A549 treated with Mapracorat at 1 μM for 4 hours (cell line): Measurements from ENCODE around the gene SLC35B2. TPM values are rescaled to one million over a fixed set of nuclear protein-coding genes. Genes with fewer than 3 reads are reported as not detected.

Experiments
- total RNA-seq: library from RNA; stranded (reverse); fragments of 200-300 nt; extraction: Qiagen RNA extraction; gene quantifications from 5 replicates; pipeline ENCODE4 v1.2.3, GENCODE V29; 2022

SLC35B2 gene, protein sequence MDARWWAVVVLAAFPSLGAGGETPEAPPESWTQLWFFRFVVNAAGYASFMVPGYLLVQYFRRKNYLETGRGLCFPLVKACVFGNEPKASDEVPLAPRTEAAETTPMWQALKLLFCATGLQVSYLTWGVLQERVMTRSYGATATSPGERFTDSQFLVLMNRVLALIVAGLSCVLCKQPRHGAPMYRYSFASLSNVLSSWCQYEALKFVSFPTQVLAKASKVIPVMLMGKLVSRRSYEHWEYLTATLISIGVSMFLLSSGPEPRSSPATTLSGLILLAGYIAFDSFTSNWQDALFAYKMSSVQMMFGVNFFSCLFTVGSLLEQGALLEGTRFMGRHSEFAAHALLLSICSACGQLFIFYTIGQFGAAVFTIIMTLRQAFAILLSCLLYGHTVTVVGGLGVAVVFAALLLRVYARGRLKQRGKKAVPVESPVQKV
- 49.1 to 67.2 TPM (median 64.4 TPM) in 5 replicates for total RNA-seq

DNA sequence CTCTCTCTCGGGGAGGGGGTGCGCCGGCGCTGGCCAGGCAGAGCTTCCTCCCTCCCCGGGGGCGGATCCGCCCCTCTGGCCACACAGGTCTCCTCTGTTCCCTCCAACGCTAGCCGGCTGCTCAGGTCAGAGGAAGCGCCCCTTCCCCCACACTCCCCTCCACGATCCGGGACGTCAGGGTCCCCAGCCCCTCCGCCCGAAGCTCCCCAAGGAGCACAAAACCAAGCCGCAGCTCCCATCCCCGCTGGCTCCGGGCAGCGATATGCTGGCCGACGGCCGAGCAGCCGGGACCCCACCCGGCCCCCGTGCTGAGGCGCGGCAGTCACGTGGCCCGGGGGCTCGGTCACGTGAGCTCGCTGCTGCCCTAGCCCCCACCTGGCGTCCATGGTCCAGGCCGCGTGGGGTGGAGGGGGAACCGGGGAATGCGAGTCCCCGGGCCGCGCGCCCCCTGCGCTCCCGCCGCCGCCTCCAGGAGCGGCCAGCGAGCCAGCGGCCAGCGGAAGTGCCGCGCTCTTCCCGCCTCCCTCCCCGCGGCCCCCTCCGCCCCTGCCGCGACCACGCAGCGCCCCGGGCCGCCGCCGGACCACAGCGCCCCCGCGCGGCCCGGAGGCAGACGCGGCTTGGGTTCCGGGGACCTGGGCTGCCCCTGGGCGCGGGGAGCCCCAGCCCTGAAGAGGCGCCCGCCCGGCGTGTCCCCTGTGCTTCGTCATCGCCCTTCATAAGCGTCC is at the start of gene SLC35B2:
Gene SLC35B2, minus strand, starts transcription at position 504 of the 728 bp plus-strand sequence. Its CDS starts 118 bp downstream, at position 386.

DNA sequence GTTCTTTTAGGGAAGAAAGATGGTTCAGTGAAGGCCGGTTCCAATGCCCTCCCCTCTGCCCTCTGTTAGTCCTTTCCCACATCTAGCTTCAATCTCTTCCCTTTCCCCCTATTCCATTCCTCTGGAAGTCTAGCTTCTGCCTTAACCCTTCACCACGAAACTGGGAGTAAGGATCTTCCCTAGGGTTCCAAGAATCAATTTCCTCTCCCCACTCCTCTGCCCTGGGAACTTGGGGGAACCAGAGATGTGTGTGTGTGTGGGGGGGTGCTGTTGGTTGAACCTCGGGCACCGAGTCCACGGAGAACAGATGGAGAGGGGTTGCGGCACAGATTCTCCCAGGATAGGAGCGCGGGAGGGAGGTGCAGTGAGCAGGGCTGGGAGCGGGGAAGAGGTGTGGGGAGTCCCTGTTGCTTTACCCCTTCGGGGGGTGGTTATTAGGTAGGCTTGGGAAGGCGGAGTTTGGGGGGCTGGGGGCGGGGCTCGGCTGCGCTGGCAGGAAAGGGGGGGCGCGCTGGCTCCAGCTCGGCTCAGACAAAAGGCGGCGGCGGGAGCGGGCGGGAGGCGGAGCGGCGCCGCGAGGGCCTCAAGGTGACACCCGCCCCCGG is 12.7 kb upstream of the SLC35B2 start, which contains the start of gene TMEM151B:
Gene TMEM151B, plus strand, starts transcription at position 530 of the 605 bp plus-strand sequence. CDS start 293 bp downstream, outside the sequence.

DNA sequence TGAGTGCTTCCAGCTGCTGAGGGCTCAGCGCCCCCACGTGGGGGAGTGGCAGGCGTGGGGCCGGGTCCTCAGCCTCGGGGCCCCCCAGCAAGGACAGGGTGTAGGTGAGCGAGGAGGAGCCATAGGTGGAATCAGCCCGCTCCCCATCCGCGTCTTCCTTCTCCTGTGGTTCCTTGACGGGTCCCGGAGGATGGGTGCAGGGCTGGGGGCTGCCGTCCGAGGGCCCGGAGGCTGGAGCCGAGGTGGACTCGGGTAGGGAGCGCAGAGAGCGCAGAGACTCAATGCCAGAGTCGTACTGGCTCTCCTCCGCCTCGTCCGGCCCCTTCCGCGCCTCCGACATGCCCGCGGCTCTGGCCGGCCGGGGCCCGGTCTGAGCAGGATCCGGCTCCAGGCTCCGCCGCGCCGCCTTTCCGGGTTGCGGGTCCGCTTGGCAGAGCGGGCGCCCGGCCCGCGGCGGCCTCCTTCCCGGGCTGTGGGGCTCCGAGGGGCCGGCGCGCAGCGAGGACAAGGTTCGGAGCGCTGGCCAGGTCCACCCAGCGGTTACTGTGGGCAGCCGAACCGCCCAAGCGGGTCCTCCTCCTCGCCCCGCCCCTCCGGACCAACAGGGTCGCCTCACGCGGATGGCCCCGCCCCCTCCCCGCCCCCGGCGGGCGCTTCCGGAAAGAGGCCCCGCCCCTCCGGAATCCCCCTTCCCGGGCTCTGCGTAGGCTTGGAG is 7.8 kb upstream of the SLC35B2 start, which contains the start of gene NFKBIE:
Gene NFKBIE, minus strand, starts transcription at position 545 of the 715 bp plus-strand sequence. Its CDS starts 205 bp downstream, at position 340.

DNA sequence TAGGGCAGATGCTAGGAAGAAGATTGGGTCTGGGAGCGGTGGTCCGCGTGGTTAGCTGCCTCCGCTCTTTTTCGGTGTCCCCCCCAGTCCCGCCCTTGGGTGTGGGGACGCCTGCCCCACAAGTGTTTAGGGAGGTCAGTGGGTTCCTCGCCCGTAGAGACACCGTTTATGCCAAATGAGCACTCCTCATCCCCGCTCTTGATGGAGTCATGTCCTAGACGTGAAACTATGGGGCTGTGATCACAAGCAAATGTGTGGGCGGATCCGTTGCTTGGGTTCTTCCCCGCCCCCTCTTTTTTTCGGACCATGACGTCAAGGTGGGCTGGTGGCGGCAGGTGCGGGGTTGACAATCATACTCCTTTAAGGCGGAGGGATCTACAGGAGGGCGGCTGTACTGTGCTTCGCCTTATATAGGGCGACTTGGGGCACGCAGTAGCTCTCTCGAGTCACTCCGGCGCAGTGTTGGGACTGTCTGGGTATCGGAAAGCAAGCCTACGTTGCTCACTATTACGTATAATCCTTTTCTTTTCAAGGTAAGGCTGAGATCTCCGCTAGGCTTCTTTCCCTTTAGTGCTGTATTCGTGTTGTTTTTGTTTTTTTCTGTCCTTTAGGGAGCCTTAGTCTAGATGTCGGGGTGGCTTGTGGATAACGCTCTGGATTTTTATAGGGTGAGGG is 10.5 kb downstream of the SLC35B2 start, which contains the start of gene HSP90AB1:
Gene HSP90AB1, plus strand, starts transcription at position 439 of the 675 bp plus-strand sequence. CDS start 1,529 bp downstream, outside the sequence.

DNA sequence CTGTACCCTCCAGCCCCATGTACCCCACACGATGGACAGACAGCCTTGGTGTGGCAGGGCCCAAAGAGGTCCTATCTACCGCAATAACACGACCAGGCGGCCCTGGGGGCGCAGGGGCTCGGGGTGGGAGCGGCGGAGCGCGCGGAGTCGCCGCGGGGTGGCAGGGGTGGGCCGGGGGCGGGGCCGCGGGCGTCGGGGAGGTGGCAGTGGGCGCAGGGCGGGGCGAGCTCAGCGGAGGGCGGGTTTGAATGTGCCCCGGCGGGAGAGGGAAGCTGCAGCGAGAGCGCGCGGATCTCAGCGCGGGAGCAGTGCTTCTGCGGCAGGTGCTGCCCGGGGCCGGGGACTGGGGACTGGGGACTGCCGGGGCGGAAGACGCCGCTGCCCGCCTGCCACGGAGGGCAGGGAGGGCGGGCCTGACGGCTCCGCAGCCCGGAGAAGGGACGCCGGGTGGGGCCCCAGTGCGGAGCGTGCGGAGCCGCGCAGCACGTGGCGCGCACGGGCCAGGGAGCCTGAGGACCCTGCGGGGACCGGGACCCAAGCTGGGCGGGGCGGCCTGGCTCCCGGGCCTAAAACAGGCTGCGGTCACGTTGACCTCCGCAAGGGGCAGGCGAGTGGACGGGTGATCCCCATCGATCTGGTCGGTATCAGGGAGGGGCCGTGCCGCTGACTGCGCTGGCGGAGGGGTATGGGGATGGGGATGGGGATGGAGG is 33.9 kb downstream of the SLC35B2 start, which contains the start of gene SLC29A1:
Gene SLC29A1, plus strand, starts transcription at position 277 of the 710 bp plus-strand sequence. CDS start 3,719 bp downstream, outside the sequence.

DNA sequence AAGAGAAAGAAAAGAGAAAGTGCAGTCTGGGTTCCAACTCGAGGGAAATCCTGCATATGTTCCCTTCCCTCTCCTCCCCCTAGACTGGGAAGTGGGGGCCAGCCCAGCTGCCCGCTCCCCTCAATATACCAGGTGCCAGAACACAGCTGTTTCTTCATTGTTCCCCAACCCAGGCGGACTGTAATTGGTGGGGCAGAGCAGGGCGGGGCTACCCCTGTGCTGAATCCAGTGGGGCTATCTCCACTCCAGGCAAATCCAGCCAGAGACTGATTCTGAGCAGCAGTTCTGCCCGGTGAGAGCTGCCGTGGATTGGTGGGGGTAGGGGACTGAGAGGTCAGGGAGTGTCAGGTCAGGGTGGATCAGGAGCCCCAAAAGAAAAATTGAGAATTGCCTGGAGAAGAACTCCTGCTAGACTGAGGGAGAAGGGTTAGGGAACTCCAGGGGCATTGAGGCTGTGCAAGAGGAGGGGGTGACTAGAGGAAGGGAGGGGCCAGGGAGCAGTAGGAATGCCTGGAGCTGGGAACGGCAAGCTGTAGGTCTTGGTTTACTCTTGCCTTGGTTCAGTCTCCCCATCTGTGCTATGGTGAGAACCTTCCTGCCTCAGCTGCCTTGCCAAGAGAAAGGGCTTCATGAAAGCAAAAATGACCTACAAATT is 40.5 kb downstream of the SLC35B2 start, which contains the start of gene MYMX:
Gene MYMX, plus strand, starts transcription at position 250 of the 655 bp plus-strand sequence. CDS start 546 bp downstream, outside the sequence.

Other genes with a start within 250 kb of the SLC35B2 start
- 54.3 to 69.1 TPM (median 67.8 TPM) in 5 replicates for gene MRPL14, start 130.1 kb downstream of the SLC35B2 start, total RNA-seq
- gene TMEM63B, start 130.0 kb downstream of the SLC35B2 start, total RNA-seq, result 11.2 to 16.4 TPM (median 15.3 TPM) in 5 replicates
- gene CAPN11, start 98.7 kb downstream of the SLC35B2 start, total RNA-seq, result not detected in 5 replicates
- gene MYMX, start 40.6 kb downstream of the SLC35B2 start, total RNA-seq, result not detected in 5 replicates
- 42.3 to 53.9 TPM (median 51.8 TPM) in 5 replicates for gene SLC29A1, start 33.9 kb downstream of the SLC35B2 start, total RNA-seq
- 1,081 to 1,335 TPM (median 1,155 TPM) in 5 replicates for gene HSP90AB1, start 10.4 kb downstream of the SLC35B2 start, total RNA-seq
- gene NFKBIE, start 8.0 kb upstream of the SLC35B2 start, total RNA-seq, result 6.7 to 9.2 TPM (median 7.9 TPM) in 5 replicates
- 0.02 to 0.16 TPM (median 0.09 TPM) in 5 replicates for gene TMEM151B, start 12.9 kb upstream of the SLC35B2 start, total RNA-seq
- 5.0 to 7.6 TPM (median 6.4 TPM) in 5 replicates for gene AARS2, start 55.8 kb upstream of the SLC35B2 start, total RNA-seq
- not detected in 5 replicates for gene SPATS1, start 85.1 kb upstream of the SLC35B2 start, total RNA-seq
- 10.6 to 15.0 TPM (median 12.7 TPM) in 5 replicates for gene CDC5L, start 130.2 kb upstream of the SLC35B2 start, total RNA-seq